Vagina (tissue), 2 donors: ENCODE measurements around the gene NLRP14.

Source experiments
- POLR2A ChIP-seq, 2 donors: fragments of 450-650 bp; IDR thresholded peaks; one replicate each; pipeline ENCODE4 v1.6.1; 2017; ENCODE audit warnings: antibody characterized with exemption in 2 of 2, mild to moderate bottlenecking in 2 of 2, moderate library complexity in 2 of 2
- TF ChIP-seq, protein P1 (sequence below), 3 experiments: fragments of 450-650 bp in 2 of 3; fragments of 200-600 bp in 1 of 3; sonication (generic) in 1 of 3; IDR thresholded peaks; one replicate each; pipeline ENCODE4 v1.5.1; 2017 to 2019; ENCODE audit warnings: antibody characterized with exemption in 3 of 3, mild to moderate bottlenecking in 2 of 3, moderate library complexity in 2 of 3

DNA sequence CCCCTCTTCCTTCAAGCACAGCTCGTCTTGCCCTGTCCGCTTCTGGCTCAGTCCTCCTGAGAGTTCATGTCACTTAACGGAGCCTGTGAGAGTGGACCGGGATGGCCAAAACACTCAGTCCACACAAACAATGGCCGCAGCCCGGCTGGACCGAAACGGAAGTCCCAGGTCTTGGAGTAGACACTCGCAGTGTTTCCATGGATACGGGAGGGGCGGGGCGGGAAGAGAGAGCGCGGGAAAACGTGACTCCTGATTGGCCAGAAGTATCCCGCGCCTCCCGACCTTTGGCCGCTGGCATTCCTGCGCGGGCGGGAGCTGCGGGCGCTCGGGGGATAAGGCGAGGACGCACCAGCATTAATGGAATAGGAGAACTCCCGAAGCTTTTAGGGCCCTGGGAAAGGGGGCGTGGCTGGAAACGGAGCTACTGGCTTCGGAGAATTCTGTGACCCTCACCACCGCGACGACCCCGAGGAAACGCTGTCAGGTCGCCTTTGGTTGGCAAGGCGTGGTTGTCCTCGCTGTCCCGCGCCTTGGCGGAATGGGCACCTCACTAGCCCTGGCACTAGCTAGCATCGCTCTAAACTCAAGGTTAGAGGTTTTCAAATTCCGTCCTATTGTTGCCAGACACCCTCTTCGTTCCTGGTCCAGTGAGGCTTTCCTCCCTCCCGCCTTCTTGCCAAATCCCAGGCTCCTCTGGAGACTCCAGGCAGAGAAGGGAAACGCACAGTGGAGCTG, at the start of gene NLRP14, which contains the start of gene ZNF214:
- TF ChIP-seq, protein P1, sequence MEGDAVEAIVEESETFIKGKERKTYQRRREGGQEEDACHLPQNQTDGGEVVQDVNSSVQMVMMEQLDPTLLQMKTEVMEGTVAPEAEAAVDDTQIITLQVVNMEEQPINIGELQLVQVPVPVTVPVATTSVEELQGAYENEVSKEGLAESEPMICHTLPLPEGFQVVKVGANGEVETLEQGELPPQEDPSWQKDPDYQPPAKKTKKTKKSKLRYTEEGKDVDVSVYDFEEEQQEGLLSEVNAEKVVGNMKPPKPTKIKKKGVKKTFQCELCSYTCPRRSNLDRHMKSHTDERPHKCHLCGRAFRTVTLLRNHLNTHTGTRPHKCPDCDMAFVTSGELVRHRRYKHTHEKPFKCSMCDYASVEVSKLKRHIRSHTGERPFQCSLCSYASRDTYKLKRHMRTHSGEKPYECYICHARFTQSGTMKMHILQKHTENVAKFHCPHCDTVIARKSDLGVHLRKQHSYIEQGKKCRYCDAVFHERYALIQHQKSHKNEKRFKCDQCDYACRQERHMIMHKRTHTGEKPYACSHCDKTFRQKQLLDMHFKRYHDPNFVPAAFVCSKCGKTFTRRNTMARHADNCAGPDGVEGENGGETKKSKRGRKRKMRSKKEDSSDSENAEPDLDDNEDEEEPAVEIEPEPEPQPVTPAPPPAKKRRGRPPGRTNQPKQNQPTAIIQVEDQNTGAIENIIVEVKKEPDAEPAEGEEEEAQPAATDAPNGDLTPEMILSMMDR (IDR thresholded peaks at IDR 0.05) = no peak
- no peak for TF ChIP-seq POLR2A (IDR thresholded peaks at IDR 0.05)
